WTC11 (cell line): ENCODE results near the gene AUP1. TPM values are rescaled to one million over a fixed set of nuclear protein-coding genes. Genes with fewer than 3 reads are reported as not detected.

Experiments used
- ARID4B ChIP-seq: sonication (generic); formaldehyde crosslinking; IDR thresholded peaks from 2 replicates; pipeline ENCODE4 v1.8.0; 2023; ENCODE audit warnings: missing genetic modification reagents, mild to moderate bottlenecking, borderline replicate concordance
- ATF3 ChIP-seq: sonication (generic); formaldehyde crosslinking; conservative IDR thresholded peaks from 2 replicates; pipeline ENCODE4 v1.8.1; 2022; ENCODE audit warnings: mild to moderate bottlenecking, missing genetic modification reagents
- ATF6 ChIP-seq: sonication (generic); formaldehyde crosslinking; IDR thresholded peaks from 2 replicates; pipeline ENCODE4 v1.8.1; 2023; ENCODE audit warnings: mild to moderate bottlenecking, missing genetic modification reagents
- CBFB ChIP-seq: sonication (generic); formaldehyde crosslinking; IDR thresholded peaks from 2 replicates; pipeline ENCODE4 v1.8.1; 2022; ENCODE audit warnings: mild to moderate bottlenecking, low read depth, missing genetic modification reagents
- E2F5 ChIP-seq: sonication (generic); formaldehyde crosslinking; IDR thresholded peaks from 2 replicates; pipeline ENCODE4 v1.8.1; 2022; ENCODE audit warnings: mild to moderate bottlenecking, moderate library complexity, missing genetic modification reagents
- IRF1 ChIP-seq: sonication (generic); formaldehyde crosslinking; IDR thresholded peaks from 2 replicates; pipeline ENCODE4 v1.8.0; 2023; ENCODE audit warnings: missing genetic modification reagents
- JUN ChIP-seq: sonication (generic); formaldehyde crosslinking; IDR thresholded peaks from 2 replicates; pipeline ENCODE4 v1.8.0; 2023; ENCODE audit warnings: mild to moderate bottlenecking, missing genetic modification reagents
- MAX ChIP-seq: sonication (generic); formaldehyde crosslinking; IDR thresholded peaks from 2 replicates; pipeline ENCODE4 v1.8.0; 2022; ENCODE audit warnings: mild to moderate bottlenecking, missing genetic modification reagents
- NFE2L1 ChIP-seq: sonication (generic); formaldehyde crosslinking; IDR thresholded peaks from 2 replicates; pipeline ENCODE4 v1.8.1; 2023; ENCODE audit warnings: missing genetic modification reagents
- PRDM15 ChIP-seq: sonication (generic); formaldehyde crosslinking; IDR thresholded peaks from 2 replicates; pipeline ENCODE4 v1.8.0; 2022; ENCODE audit warnings: missing genetic modification reagents
- SMAD4 ChIP-seq: sonication (generic); formaldehyde crosslinking; IDR thresholded peaks from 2 replicates; pipeline ENCODE4 v1.8.0; 2022; ENCODE audit warnings: mild to moderate bottlenecking, missing genetic modification reagents
- TEAD1 ChIP-seq: sonication (generic); formaldehyde crosslinking; IDR thresholded peaks from 2 replicates; pipeline ENCODE4 v1.8.0; 2022; ENCODE audit warnings: mild to moderate bottlenecking, missing genetic modification reagents
- USF1 ChIP-seq: sonication (generic); formaldehyde crosslinking; IDR thresholded peaks from 2 replicates; pipeline ENCODE4 v1.8.0; 2022; ENCODE audit warnings: mild to moderate bottlenecking, missing genetic modification reagents
- USF2 ChIP-seq: sonication (generic); formaldehyde crosslinking; IDR thresholded peaks from 2 replicates; pipeline ENCODE4 v1.8.1; 2023; ENCODE audit warnings: mild to moderate bottlenecking, missing genetic modification reagents, moderate library complexity
- ZBTB43 ChIP-seq: sonication (generic); formaldehyde crosslinking; IDR thresholded peaks from 2 replicates; pipeline ENCODE4 v1.8.1; 2023; ENCODE audit warnings: mild to moderate bottlenecking, missing genetic modification reagents
- ZNF281 ChIP-seq: sonication (generic); formaldehyde crosslinking; IDR thresholded peaks from 2 replicates; pipeline ENCODE4 v1.8.0; 2023; ENCODE audit warnings: mild to moderate bottlenecking, missing genetic modification reagents
- ZNF396 ChIP-seq: fragments of 250-450 bp; sonication (Bioruptor Pico); IDR thresholded peaks from 2 replicates; pipeline ENCODE4 v1.8.0; 2021; ENCODE audit warnings: mild to moderate bottlenecking, moderate library complexity, borderline replicate concordance
- total RNA-seq: library from RNA; stranded (reverse); gene quantifications from 3 replicates; pipeline ENCODE4 v1.2.3, GENCODE V29; 2021

AUP1 gene
- total RNA-seq, 1 experiment from 2014 or later: 84.9 TPM

GRCh38 chr2:74497777-74498499 is 31.6 kb downstream of the AUP1 start (continued):
- 0 out of 2 replicates have a peak, but pooled peaks have one; percentile 20 for TF ChIP-seq PRDM15 (CRISPR knock-in tag)
- TF ChIP-seq ZNF396 (CRISPR knock-in tag): no peak
- no peak for TF ChIP-seq CBFB (CRISPR knock-in tag)
- no peak for TF ChIP-seq SMAD4 (CRISPR knock-in tag)
- 0 out of 2 replicates have a peak, but pooled peaks have one; percentile 60 for TF ChIP-seq TEAD1 (CRISPR knock-in tag)
- peak; percentile 80; the same call in 1 of the 2 replicates for TF ChIP-seq NFE2L1 (CRISPR knock-in tag)
- TF ChIP-seq ZBTB43 (CRISPR knock-in tag): 0 out of 2 replicates have a peak, but pooled peaks have one; percentile 80
- TF ChIP-seq E2F5 (CRISPR knock-in tag): 0 out of 2 replicates have a peak, but pooled peaks have one; percentile 36
- no peak for TF ChIP-seq USF2 (CRISPR knock-in tag)
- TF ChIP-seq JUN (CRISPR knock-in tag): 0 out of 2 replicates have a peak, but pooled peaks have one; percentile 36
- peak; percentile 66; the same call in 1 of the 2 replicates for TF ChIP-seq ARID4B
- TF ChIP-seq ATF3 (CRISPR knock-in tag): no peak
- TF ChIP-seq IRF1 (CRISPR knock-in tag): 0 out of 2 replicates have a peak, but pooled peaks have one; percentile 56
- TF ChIP-seq ATF6 (CRISPR knock-in tag): no peak
- peak; percentile 90 for TF ChIP-seq MAX
- TF ChIP-seq ZNF281 (CRISPR knock-in tag): no peak; the same call in 1 of the 2 replicates
- TF ChIP-seq USF1: peak; percentile 43; the same call in 1 of the 2 replicates
